Keratinocyte (primary cell): Measurements from ENCODE around the gene ABCC8.

Experiments
- EZH2 ChIP-seq: IDR thresholded peaks from one replicate; pipeline ENCODE4 v1.6.1; 2012; ENCODE audit warnings: inconsistent platforms, mild to moderate bottlenecking, low read length, moderate library complexity
- TF ChIP-seq, protein P1 (sequence below), 3 experiments: IDR thresholded peaks in 1 of 3; conservative IDR thresholded peaks in 1 of 3; optimal IDR thresholded peaks in 1 of 3; 2 replicates in 2 of 3; 3 replicates in 1 of 3; pipeline versions ENCODE3 to v1.5.1; 2011; ENCODE audit warnings: low read length in 3 of 3, mild to moderate bottlenecking in 3 of 3, moderate library complexity in 2 of 3, control low read depth in 1 of 3, inconsistent platforms in 1 of 3; ENCODE audit not compliant: insufficient read depth in 2 of 3; ENCODE audit errors: extremely low read depth in 1 of 3

DNA sequence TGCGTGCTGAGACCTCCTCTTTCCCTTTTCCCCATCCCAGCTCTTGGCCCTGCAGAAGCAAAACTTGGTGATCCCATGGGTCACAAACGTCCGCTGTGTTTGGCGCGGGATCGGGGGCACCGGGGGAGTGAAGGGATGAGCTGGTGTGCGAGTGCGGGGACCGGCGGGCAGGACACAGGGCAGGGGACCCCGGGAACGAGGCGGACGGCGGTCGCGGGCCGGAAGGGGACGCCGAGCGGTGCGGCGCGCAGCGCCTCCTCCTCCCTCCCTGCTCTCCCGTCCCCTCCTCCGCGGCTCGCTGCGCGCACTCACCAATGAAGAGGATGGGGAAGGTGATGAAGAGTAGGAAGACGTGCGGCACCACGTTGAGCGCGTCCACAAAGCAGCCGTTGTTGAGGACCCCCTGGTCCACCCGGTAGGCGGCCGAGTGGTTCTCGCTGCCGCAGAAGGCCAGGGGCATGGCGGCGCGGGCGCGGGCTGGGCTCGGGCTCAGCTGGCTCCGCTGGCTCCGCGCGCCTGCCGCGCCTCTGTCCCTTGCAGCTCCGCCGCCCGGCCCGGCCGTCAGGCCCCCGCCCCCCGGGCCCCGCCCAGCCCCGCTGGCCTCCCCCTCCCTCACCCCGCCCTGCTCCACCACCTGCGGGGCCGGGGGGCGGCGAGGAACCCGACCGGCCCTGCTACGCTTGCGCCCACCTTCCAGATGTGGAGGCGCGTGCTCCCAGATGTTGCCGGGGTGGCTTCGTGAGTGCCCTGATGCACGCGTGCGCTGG, at the start of gene ABCC8:
- TF ChIP-seq, protein P1, sequence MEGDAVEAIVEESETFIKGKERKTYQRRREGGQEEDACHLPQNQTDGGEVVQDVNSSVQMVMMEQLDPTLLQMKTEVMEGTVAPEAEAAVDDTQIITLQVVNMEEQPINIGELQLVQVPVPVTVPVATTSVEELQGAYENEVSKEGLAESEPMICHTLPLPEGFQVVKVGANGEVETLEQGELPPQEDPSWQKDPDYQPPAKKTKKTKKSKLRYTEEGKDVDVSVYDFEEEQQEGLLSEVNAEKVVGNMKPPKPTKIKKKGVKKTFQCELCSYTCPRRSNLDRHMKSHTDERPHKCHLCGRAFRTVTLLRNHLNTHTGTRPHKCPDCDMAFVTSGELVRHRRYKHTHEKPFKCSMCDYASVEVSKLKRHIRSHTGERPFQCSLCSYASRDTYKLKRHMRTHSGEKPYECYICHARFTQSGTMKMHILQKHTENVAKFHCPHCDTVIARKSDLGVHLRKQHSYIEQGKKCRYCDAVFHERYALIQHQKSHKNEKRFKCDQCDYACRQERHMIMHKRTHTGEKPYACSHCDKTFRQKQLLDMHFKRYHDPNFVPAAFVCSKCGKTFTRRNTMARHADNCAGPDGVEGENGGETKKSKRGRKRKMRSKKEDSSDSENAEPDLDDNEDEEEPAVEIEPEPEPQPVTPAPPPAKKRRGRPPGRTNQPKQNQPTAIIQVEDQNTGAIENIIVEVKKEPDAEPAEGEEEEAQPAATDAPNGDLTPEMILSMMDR (optimal IDR thresholded peaks at IDR 0.05 in 1 of 3, IDR thresholded peaks at IDR 0.05 in 1 of 3, conservative IDR thresholded peaks at IDR 0.05 in 1 of 3; ENCODE audit: extremely low read depth in 1 of 3, insufficient read depth in 2 of 3, low read length in 3 of 3) = no peak
- peak; percentile 48 for TF ChIP-seq EZH2
